GM15510 (cell line): ENCODE measurements around the gene ZCWPW2.

ENCODE experiments used
- POLR2A ChIP-seq: IDR thresholded peaks from 3 replicates; pipeline ENCODE4 v1.6.1; 2011; ENCODE audit warnings: borderline replicate concordance; ENCODE audit not compliant: insufficient read length; ENCODE audit errors: extremely low read depth

Gene ZCWPW2, protein sequence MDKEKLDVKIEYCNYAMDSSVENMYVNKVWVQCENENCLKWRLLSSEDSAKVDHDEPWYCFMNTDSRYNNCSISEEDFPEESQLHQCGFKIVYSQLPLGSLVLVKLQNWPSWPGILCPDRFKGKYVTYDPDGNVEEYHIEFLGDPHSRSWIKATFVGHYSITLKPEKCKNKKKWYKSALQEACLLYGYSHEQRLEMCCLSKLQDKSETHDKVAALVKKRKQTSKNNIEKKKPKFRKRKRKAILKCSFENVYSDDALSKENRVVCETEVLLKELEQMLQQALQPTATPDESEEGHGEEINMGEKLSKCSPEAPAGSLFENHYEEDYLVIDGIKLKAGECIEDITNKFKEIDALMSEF

DNA sequence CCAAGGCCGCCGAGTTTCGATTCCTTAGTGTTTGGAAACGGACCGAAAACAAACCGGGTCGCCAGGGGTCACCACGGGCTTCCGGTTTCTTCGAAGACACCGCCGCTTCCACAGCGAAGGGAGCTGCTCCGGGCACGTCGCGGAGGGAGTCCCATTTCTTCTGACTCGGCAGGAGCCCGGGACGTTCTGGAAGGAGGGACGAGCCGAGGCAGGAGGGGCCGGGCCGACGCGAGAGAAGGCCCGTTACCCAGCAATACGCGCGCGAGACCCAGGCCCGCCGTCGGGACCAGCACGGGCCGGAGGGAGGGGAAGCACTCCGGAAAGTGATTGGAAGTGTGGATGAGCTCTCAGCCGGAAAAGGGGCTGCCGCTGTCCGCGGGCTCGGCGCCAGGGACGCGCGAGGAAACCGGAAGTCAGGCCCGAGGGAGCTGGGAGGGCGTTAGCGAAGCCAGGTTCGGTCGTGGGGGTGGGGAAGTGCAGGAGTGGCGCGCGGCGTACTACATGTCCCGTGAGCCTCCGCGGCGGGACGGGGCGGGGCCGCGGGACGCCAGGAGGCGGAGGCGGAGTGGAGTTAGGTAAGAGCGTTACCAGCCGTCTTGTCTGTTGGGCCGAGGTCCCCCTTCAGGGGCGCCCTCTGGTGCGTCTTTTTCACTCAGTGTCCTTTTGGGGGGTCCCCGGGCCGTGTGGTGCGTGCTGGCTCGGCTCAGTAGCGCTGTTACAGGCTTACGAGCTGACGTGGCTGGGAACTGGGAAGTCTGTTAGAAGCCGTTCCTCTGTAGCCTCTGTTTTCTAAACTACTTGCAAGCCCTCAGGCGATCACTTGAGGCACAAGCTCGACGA is at the start of gene ZCWPW2, which contains the start of gene AZI2:
TSS of gene ZCWPW2 (plus strand) at position 93 of the 840 bp plus-strand sequence. CDS start 64,348 bp downstream, outside the sequence.
TSS of gene AZI2 (minus strand) at position 196 of the 840 bp plus-strand sequence. CDS start 8,207 bp downstream, outside the sequence.
- TF ChIP-seq POLR2A, result peak; percentile 60

DNA sequence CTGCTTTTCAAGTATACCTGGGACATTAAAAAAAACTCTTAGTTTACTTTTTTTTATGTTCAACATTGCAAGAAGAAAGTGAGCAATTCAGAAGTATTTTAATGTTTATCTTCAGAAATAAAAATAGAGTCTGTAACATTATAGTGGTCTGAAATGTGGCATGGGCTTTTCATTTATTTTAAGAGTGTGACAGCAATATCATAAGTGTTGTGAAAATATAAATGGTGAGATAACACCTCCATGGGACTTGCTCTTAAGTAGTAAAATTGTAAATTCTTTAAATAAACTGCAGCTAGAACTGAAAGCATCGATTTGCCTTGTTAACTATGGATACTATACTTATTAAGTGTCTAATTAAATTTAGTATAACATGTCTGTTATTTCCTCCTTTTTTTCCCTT is 48.8 kb upstream of the ZCWPW2 start:
- no peak for TF ChIP-seq POLR2A

DNA sequence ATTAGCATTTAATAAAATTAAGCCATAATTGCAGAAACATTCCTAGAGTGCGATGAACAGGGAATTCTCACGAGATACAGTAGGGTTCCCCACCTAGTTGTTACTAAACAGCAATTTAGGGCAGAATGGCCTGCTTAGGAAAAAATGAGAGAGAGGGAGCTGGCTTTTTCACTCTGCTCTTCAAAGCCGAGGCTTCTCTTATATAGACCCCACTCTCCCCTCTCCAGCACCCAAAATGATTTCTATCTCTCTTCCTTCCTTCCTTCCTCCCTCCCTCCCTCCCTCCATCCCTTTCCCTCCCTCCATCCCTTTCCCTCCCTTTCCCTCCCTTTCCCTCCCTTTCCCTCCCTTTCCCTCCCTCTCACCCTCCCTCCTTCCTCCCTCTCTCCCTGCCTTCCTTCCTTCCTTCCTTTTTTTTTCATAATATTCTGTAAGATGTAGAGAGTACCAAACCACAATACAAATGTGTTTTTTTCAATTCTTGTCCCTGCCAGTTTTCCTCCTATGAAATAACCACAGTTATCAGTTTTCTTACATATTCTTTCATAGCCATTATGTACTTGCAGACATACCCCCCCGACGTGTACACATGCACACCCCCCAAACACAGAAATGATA is 48.1 kb upstream of the ZCWPW2 start:
- no peak for TF ChIP-seq POLR2A

DNA sequence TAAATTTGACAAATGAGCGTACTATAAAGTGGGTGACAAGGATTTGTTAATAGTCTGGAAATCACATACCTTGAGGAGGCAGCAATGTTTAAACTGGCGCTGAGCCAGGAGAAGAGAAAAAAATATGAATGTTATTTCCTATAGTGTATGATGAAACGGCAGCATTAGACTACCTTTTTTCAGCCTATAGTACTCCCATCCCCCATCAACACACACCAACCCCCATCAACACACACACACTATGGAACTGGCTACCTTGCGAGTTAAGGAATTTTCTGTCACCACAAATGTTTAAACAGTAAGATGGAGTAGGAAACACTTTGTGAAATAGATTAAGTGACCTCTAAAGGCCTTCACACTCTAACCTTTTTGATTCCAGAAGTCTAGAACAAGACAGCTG is 46.8 kb upstream of the ZCWPW2 start:
- no peak for TF ChIP-seq POLR2A

DNA sequence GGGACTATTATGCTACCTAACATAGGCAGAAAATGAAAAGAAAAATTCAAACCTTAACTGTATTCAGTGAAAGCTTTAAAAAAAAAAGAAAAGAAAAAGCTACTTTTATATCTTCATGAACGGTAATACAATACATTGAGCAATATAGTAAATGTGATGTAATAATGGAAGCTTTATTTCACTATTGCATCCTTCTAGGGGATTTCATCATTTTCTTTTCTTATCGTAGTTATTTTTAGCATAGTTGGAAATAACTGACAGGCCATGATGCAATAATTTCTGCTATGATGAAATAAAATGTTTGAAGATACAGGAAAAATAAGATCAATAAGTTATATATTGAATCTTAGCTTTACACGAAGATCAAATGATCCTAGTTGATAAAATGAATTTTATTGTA is 40.3 kb upstream of the ZCWPW2 start:
- TF ChIP-seq POLR2A, result no peak

DNA sequence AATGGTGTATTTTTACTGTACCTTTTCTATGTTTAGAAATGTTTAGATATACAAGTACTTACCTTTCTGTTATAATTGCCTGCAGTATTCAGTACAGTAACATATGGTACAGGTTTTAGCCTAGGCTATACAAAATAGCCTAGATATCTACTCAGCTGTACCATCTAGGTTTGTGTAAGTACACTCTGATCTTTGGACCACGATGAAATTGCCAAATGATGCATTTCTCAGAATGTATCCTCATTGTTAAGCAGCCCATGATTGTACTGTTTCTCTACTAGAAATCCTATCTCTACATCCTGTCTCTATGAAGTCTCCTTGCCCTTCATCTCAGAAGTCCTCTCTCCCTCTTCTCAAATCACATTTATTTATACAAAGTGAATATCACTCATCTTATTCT is 32.8 kb upstream of the ZCWPW2 start:
- TF ChIP-seq POLR2A, result no peak

DNA sequence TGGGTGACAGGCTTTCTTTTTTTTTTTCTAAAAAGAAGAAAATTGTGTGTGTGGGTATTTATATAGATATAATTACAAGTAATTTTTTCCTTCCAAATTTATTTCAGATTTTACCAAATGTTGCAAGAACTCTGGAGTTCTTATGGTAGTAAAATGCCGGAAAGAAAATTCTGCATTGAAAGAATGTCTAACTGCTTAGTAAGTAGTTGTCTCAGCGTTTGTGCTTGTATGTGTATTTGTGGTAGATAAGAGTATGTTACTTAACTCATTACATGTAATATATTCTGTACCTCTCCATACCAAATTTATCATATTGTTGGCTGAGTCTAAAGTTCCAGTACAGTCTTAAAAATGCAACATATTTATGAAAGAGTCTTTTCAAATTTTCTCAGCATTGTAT is 32.3 kb upstream of the ZCWPW2 start:
- no peak for TF ChIP-seq POLR2A

DNA sequence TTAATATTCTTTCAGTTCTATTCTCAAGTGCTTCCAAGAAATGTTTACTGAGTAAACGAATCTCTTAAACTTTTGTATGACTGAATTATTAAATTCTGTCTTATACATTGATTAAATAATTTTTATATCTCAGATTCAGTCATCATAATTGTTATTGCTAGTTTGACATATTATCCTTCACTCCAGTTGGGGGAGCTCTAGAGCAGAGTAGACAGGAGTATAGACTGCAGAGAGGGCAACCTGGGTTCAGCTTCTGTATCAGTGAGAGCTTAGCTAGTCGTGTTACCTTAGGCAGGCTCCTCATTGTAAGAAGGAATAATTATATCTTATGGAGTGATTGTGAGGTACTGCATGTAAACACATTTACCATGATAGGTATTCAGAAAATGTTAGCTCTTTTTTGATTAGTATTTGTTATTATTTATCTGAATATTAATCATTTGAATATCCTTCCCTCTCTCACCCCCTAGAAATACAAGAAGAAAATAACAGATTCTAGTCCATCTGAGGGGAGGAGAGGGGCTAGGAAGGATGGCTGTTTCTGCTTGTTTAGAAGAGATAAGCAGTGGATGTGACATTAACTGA is 31.0 kb upstream of the ZCWPW2 start:
- no peak for TF ChIP-seq POLR2A

DNA sequence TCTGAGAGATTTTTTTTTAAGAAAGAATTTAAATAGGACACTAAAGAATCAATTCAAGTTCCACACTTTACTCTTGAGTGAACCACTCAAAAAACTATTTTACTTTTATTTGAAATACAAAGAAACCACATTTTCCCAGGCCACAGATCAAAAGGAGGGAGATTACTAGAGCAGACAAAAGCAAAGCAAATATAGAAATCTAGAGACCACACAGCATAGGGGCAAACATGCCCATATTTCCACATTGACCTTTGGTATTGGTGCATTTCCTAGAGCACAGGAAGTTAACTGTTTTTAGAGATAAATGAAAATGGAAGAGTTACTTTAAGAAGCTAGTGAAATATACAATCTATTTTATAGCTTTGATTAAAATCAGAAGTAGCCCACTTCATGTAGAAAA is 27.5 kb upstream of the ZCWPW2 start:
- TF ChIP-seq POLR2A, result no peak

DNA sequence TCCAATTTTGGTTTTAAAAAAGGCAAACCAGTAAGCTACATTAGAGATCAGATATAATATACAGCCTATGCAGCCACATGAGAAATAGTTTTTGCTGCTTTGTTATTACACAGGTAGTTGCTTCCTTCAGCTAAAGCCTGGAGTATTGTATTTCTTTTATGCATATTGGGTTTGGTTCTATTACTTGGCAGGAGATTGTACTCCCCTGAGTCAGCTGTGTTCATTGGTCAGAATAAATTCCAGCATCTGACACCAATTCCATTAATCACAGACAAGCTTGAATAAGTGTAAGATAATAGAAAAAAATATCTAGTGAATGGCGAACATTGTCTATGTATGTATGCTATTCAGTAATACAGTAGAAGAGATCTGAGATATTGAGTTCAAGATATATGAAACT is 26.1 kb upstream of the ZCWPW2 start:
- no peak for TF ChIP-seq POLR2A

DNA sequence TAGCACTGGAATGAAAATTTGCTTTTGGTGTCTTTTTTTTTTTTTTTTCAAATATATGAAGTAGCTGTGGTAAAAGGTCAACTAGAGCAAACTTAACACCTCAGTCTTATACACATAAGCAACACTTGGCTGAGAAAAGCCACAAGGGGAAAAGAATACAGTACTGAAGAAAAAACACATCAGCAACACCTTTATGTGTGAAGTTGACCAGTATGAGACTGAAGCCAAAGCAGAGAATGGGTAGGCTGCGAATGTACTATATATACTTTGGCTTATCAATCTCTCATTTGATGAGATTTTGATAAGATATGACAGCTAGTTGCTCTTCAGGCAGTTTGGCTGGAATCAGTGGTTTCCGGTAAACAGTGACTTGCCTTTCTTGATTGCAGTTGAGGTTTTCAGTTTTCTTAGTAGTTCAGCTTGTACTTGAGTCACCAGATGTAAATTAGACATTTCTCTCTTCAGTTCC is 22.0 kb upstream of the ZCWPW2 start:
- no peak for TF ChIP-seq POLR2A

DNA sequence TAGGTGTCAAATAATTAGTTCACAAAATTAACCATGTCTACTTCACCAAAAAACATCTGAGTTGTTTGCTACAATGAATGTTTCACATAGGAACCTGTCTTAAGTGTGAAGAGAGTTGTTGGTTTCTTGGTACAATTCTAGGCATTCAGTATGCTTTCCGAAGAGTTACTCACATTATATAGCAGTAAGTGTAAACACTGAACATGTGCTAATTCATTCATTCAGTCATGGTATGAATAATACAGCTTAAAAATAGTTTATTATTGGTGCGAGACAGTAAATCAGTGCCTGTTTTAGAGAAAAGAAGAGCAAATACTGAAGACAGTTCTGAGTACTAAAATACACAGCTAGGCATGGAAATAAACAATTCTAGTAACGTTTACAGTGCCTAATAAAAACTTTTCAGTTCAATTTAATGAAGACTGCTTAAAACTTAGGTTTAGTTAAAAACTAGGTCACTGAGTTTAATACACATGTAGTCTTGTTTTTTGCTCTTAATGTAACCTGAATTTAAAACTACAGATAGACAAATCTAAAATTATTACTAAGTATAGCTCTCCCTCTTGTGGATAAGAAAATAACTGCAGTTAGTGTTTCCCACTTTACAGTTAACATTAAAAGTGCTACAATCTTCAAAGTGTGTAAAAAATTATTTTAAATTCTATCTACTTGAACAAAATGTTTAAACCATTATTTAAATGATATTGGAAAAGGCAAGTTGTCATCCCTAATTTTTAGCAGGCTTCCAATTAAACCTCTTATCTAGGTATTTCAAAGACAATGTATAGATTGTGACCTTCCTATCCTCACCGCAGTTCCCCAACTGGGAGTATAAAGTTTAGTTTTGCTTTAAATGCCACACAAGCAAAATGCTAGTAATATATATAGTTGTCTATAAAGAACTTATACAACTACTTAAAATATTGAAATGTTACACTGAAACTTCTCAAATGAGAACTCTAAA is 20.1 kb upstream of the ZCWPW2 start:
- no peak for TF ChIP-seq POLR2A

DNA sequence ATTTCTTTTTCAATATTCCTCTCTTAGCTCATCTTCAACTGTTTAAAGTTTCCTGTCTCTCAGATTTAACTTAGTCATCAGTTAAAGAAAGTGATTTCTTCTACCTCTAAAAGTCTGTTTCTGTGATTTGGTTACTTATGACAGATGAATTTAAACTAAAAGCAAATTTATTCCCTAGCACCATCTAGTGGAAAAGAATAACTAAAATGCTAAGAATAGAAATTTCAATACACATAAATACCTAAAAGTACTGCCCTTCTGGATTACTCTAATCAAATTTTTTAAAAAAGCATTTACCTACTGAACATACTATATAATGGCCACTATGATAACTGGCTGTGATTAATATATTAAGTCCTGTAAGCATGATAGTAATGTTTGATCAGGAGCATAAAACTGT is 14.0 kb upstream of the ZCWPW2 start:
- TF ChIP-seq POLR2A, result no peak

DNA sequence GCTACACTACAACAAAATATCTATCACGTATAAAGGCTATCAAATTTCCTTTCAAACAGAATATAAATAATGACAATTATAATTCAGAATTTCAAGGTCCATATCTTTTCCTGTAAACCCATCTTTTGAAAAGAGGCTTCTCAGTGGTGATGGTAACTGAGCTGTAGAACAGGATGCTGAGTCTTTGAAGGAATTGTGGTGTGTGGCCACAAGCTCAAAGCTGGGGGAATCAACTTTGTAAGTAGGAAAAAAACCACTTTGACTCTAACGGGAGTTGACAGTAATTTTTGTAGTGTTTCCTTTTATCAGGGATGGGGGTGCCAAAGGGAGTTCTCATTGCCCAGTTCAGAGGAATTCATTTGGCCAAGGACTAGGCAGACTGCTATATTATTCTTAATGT is 13.3 kb upstream of the ZCWPW2 start:
- TF ChIP-seq POLR2A, result no peak
